ENCODE results near the gene TTBK2.
"Not testable (repeated sequence)": the region's sequence is repeated elsewhere in the genome, so short reads cannot be mapped to it uniquely, and the experiment has no call there.

TTBK2 gene

GRCh38 chr15:42908538-42908937 lies 12.0 kb downstream of the TTBK2 start:
- no peak for DNase-seq

DNA sequence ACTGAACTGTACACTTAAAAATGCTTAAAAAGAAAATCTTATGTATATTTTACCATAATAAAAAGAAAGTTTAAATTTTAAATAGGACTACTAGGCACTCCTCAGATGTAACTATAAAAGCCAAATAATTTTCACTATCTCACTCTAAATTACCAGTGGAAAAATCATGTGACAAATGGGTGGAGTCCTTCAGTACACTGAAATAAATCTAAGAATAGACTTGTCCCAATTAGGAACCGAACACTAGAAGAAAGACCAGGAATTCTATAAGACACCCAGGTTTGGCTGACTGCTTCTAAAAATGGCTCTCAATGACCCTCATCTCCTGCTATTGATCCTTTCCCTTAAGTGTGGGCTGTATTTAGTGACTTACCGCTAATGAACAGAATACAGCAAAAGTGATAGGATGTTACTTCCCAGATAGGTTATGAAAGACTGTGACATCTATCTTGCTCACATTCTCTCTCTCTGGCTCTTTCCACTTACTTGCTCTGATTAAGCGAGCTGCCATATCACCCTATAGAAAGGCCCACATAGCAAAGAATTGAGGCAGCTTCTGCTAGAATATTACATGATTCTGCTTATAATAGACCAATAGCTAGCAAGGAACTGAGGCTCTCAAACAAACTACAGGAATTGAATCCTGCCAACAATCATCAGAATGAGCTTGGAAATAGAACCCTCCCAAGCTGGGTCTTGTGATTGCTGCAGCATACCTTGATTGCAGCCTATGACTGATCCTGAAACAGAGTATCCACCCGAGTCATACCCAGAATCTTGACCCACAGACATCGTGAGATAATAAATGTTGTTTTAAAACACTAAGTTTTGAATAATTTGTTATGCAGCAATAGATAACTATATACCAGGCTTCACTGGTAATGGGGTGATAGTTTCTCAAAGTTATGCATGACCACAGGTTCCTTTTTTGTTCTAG lies 16.9 kb downstream of the TTBK2 start:
- DNase-seq = no peak

DNA sequence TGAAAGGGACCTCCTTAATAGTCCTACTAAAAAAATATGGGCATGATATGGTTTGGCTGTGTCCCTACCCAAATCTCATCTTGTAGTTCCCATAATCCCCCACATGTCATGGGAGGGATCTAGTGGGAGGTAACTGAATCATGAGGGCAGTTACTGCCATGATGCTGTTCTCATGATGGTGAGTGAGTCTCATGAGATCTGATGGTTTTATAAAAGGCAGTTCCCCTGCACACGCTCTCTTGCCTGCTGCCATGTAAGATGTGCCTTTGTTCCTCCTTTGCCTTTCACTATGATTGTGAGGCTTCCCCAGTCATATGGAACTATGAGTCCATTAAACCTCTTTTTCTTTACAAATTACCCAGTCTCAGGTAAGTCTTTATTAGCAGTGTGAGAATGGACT lies 26.7 kb downstream of the TTBK2 start:
- DNase-seq = not testable (repeated sequence)

- DNase-seq = no peak
Measured at GRCh38 chr15:42891569-42891968, 29.0 kb downstream of the TTBK2 start.

- DNase-seq = no peak
Measured at GRCh38 chr15:42890161-42890913, 30.2 kb downstream of the TTBK2 start.

GRCh38 chr15:42887384-42887783 lies 33.2 kb downstream of the TTBK2 start:
- DNase-seq = not testable (repeated sequence)

- no peak for DNase-seq
Measured at GRCh38 chr15:42880121-42880520, 40.5 kb downstream of the TTBK2 start.

DNA sequence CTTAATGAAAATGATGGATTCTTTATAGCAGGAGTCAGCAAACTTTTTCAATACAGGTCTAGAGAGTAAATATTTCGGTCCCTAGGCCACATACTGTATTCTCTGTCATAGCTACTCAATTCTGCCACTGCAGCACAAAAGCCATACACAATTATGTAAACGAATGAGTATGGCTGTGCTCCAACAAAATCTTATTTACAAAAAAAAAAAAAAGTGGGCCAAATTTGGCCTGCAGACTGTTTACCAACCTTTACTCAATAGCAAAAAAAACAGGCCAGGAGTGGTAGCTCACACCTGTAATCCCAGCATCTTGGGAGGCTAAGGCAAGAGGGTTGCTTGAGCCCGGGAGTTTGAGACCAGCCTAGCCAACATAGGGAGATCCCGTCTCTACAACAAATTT lies 41.1 kb downstream of the TTBK2 start:
- DNase-seq = no peak

DNA sequence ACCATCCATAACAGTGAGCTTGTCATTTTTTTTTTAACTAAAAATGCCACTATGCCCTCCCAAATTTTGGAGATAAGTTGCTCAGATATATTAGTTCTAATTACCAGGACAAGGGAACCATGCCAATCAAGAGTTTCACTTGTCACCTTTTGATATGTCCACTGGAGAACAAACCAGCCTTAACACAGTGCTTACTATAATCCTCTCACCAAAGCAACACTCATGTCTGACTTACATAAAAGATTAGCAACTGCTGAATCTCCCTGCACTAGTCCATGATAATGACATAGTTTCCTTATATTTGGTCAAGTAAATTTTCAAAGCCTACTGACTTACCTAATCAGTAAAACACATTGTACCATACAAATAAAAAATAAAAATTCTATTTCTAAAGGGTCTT lies 44.4 kb downstream of the TTBK2 start:
- DNase-seq = no peak

- DNase-seq = no peak
Measured at GRCh38 chr15:42868683-42869082, 51.9 kb downstream of the TTBK2 start.

- no peak for DNase-seq
Measured at GRCh38 chr15:42863572-42864239, 56.9 kb downstream of the TTBK2 start.

DNA sequence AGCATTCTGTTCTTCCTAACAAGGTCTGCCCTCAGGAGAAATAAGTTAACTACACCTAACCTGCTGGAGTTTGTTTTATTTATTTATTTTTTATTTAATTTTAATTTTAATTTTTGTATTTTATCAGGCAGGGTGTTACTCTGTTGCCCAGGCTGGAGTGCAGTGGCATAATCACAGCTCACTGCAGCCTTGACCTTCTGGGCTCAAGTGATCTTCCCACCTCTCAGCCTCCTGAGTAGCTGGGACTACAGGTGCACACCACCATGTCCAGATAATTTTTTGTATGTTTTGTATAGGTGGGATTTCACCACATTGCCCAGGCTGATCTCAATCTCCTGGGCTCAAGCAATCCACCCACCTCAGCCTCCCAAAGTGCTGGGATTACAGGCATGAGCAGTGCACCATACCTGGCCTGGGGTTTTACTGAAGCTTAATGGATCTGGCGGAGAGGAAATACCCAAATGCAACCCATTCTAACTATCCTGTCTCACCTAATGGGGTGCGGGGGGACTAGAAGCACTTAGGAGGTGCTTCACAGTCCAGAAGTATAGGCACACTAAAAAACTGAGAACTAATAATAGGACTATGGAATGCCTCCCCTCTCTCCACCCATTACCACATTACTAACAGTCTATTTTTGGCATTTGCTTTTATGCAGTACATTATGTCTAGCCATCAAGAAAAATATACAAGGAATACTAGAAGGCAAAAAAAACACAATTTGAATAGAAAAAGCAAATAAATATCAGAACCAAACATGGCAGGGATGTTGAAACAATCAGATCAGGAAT lies 61.4 kb downstream of the TTBK2 start:
- DNase-seq = no peak

- DNase-seq = no peak
Measured at GRCh38 chr15:42858540-42858939, 62.0 kb downstream of the TTBK2 start.

DNA sequence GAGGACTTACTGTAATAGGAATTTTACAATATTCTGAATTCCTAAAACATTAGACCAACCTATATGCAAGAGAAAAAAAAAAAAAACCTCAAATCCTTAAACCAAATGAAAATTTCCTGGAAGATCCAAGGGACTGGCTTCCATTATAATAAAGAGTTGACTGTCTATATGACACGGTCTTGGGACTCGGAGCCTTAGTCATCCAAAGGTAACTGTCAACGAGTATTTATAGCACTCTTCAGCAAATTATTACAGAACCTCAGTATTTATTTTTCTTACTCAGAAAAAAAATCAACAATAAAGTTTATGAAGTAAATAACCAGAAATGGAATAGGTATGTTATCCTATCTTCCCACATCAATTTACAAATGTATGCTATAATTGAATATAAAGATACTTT lies 66.0 kb downstream of the TTBK2 start:
- DNase-seq = no peak

DNA sequence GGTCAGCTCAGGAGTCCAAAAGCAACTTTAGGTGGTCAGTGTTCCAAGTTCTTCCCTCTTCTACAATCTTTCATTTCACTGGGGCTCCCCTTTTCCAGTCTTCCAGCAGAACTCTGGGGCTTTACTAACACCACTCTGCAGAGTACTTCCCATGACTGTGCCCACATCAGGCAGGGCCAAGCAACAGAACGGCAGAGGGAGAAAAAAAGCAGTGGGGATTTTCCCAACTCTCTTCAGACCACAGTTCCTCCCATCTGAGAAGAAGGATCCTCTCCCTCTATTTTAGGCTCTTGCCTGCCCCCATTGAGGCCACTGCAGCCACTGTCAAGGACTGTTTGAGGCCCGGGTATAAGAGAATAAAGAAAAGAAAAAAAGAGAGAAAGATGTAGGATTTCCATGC lies 70.7 kb downstream of the TTBK2 start:
- DNase-seq = no peak

DNA sequence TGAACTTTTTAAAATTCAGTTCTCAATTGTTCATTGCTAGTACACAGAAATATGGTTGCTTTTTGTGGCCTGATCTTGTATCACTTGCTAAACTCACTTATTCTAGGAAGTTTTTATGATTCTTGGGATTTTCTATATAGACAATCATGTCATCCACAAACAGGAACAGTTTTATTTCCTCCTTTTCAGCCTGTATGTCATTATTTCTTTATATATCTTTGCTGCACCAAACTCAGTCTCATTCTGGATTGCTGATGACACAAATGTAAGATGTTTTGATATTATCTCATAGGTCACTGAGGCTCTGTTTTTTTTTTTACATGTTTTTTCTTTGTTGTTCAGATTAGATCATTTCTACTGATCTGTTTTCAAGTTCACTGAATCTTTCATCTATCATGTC lies 71.7 kb downstream of the TTBK2 start:
- no peak for DNase-seq

GRCh38 chr15:42846647-42847046 lies 73.9 kb downstream of the TTBK2 start:
- no peak for DNase-seq

DNA sequence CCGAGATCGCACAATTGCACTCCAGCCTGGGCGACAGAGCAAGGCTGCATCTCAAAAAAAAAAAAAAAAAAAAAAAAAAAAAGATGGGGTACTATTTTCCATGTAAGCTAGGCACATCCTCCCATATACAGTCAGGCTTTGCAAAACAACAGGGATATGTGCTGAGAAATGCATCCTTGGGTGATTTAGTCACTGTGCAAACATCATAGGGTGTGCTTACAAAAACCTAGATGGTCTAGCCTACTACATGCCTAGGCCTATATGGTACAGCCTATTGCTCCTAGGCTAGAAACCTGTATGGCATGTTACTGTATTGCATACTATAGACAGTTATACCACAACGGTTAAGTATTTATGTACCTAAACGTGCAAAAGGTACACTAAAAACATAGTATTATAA lies 75.0 kb downstream of the TTBK2 start:
- DNase-seq = no peak

DNA sequence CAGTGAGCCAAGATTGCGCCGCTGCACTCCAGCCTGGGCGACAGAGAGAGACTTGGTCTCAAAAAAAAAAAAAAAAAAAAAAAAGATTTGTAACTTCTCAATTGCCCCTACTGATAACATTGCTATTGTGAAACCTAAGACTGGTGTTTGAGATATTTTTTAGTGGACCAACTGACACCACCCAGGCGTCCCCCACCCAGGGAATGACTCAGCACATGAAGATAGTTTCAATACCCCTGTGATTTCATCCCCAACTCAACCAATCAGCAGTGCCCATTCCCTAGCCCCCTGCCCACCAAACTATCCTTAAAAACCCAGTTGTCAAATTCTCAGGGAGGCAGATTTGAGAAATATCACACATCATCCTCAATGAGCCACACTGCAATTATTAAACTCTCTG lies 76.9 kb downstream of the TTBK2 start:
- no peak for DNase-seq

GRCh38 chr15:42836251-42836650 lies 84.3 kb downstream of the TTBK2 start:
- DNase-seq = no peak

DNA sequence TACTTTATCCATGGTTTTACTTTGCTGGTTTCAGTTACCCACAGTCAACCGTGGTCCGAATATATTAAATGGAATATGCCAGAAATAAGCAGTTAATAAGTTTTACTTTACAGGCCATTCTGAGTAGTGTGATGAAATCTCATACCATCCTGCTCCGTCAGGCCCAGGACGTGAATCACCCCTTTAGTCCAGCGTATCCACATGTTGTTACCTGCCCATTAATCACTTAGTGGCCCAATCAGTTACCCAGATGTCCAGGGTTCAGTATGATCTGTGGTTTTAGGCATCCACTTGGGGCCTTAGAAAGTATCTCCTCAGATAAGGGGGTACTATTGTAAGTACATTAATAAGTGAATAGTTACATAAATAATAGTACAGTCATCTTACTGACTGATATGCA lies 88.0 kb downstream of the TTBK2 start:
- no peak for DNase-seq

DNA sequence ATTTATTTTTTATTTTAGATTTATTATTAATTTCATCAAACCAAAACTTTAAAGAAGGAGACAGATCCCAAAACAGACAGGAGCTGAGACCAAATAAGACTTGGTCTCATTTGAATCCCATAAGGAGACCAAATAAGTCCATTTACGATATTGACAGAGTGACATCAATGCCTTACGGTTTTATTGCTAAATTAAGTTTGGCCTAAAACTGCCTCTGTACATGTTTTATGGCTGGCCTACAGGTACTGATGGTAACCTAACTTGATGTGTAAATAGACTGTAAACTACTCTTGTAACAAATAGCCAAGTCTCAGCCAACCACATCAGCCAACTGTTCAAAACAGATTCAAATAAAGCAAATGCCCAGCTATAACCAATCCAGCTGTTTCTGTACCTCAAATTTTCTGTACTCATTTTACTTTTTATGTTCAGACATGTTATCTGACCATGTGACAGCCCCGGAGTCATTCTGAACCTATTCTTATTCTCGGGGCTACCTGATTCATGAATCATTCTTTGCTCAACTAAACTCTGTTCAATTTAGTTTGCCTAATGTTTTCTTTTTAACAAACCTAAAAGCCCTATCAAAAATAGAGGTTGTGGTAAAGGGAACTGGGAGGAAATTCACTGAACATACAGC lies 94.2 kb downstream of the TTBK2 start:
- DNase-seq = no peak

Data from right kidney (tissue), 1 donor.